Smooth muscle cell (in vitro differentiated cells): ENCODE results near the gene ALDH3B2. TPM values are rescaled to one million over a fixed set of nuclear protein-coding genes. Genes with fewer than 3 reads are reported as not detected.

Source experiments
- DNase-seq: peaks from one replicate; lab custom pipeline; 2025; ENCODE audit not compliant: unreplicated experiment; lab: John Stamatoyannopoulos, UW
- H2AFZ ChIP-seq: fragments of 200-600 bp; sonication (generic); 2 replicates; pipeline ENCODE4 v1.6.0; 2016; ENCODE audit warnings: antibody characterized with exemption, low read depth, mild to moderate bottlenecking
- H3F3A ChIP-seq: fragments of 200-600 bp; sonication (generic); 2 replicates; pipeline ENCODE4 v1.6.0; 2017; ENCODE audit warnings: antibody characterized with exemption, low read depth
- H3K27ac ChIP-seq: fragments of 200-600 bp; sonication (generic); 2 replicates; pipeline ENCODE4 v1.5.1; 2016; ENCODE audit warnings: low read depth, mild to moderate bottlenecking
- H3K27me3 ChIP-seq: fragments of 200-600 bp; sonication (generic); 2 replicates; pipeline ENCODE4 v1.6.1; 2016; ENCODE audit warnings: low read depth, mild to moderate bottlenecking
- H3K36me3 ChIP-seq: fragments of 200-600 bp; sonication (generic); 2 replicates; pipeline ENCODE4 v1.5.1; 2016; ENCODE audit warnings: low read depth
- H3K4me1 ChIP-seq: fragments of 200-600 bp; sonication (generic); 2 replicates; pipeline ENCODE4 v1.5.1; 2016; ENCODE audit warnings: low read depth
- H3K4me2 ChIP-seq: fragments of 200-600 bp; sonication (generic); 2 replicates; pipeline ENCODE4 v1.6.0; 2016; ENCODE audit warnings: mild to moderate bottlenecking
- H3K4me3 ChIP-seq: fragments of 200-600 bp; sonication (generic); 2 replicates; pipeline ENCODE4 v1.5.1; 2016; ENCODE audit warnings: mild to moderate bottlenecking
- H3K79me2 ChIP-seq: fragments of 200-600 bp; sonication (generic); 2 replicates; pipeline ENCODE4 v1.6.0; 2016; ENCODE audit warnings: low read depth, mild to moderate bottlenecking
- H3K9ac ChIP-seq: fragments of 200-600 bp; sonication (generic); 2 replicates; pipeline ENCODE4 v1.6.0; 2016; ENCODE audit warnings: low read depth
- H3K9me3 ChIP-seq: fragments of 200-600 bp; sonication (generic); replicated peaks from 2 replicates; pipeline ENCODE4 v1.5.1; 2016; ENCODE audit warnings: low read depth
- H4K20me1 ChIP-seq: fragments of 200-600 bp; sonication (generic); 2 replicates; pipeline ENCODE4 v1.6.0; 2016; ENCODE audit warnings: low read depth
- WGBS: methylation state at CpG from one replicate; pipeline ENCODE4 v1.1.7; 2016; ENCODE audit warnings: low lambda C conversion rate; 5-methylcytosine and 5-hydroxymethylcytosine counted together
- polyA plus RNA-seq: library from polyadenylated mRNA; unstranded; fragments of >200 nt; fragmentation: Nextera tagmentation; extraction: Ambion mirVana; gene quantifications from 2 replicates; pipeline ENCODE4 v1.2.1, GENCODE V29; 2016
- total RNA-seq: library from RNA; depleted of rRNA; stranded (reverse); fragments of >200 nt; gene quantifications from 2 replicates; pipeline ENCODE4 v1.2.3, GENCODE V29; 2014
- TF ChIP-seq, protein P1 (sequence below): fragments of 200-600 bp; sonication (generic); IDR thresholded peaks from 2 replicates; pipeline ENCODE4 v1.5.1; 2017; ENCODE audit warnings: borderline replicate concordance, mild to moderate bottlenecking, antibody characterized with exemption; ENCODE audit not compliant: insufficient read depth, poor library complexity, severe bottlenecking

Gene ALDH3B2
- total and polyA plus RNA-seq, 2 experiments from 2014 or later, result 0.77 to 5.0 TPM

- Histone ChIP-seq H3F3A (no peaks in the 10 kb centered on the region), H3K4me1 (no peaks in the 10 kb centered on the region), H3K4me3 (no peak overlapping the region), H3K9me3 (no peaks in the 10 kb centered on the region), H2AFZ (no peak overlapping the region), H3K27me3 (no peaks in the 10 kb centered on the region), H3K9ac (no peak overlapping the region), H3K4me2 (no peak overlapping the region), H4K20me1 (no peaks in the 10 kb centered on the region), H3K27ac (no peak overlapping the region), H3K36me3 (no peaks in the 10 kb centered on the region), H3K79me2 (no peaks in the 10 kb centered on the region)
- no peak for DNase-seq
- TF ChIP-seq, protein P1, sequence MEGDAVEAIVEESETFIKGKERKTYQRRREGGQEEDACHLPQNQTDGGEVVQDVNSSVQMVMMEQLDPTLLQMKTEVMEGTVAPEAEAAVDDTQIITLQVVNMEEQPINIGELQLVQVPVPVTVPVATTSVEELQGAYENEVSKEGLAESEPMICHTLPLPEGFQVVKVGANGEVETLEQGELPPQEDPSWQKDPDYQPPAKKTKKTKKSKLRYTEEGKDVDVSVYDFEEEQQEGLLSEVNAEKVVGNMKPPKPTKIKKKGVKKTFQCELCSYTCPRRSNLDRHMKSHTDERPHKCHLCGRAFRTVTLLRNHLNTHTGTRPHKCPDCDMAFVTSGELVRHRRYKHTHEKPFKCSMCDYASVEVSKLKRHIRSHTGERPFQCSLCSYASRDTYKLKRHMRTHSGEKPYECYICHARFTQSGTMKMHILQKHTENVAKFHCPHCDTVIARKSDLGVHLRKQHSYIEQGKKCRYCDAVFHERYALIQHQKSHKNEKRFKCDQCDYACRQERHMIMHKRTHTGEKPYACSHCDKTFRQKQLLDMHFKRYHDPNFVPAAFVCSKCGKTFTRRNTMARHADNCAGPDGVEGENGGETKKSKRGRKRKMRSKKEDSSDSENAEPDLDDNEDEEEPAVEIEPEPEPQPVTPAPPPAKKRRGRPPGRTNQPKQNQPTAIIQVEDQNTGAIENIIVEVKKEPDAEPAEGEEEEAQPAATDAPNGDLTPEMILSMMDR, result no peak
- 91% methylated on average over 12 of the region's 12 CpGs for WGBS
Observed at GRCh38 chr11:67648796-67649613, 25.4 kb downstream of the ALDH3B2 start.

- no peak overlapping the region for H2AFZ ChIP-seq
- DNase-seq, result no peak
- 70% methylated on average over 12 of the region's 12 CpGs for WGBS
- H3K4me2 ChIP-seq, result no peak overlapping the region
- no peak overlapping the region for H3K9ac ChIP-seq
- H3K4me1 ChIP-seq, result no peaks in the 10 kb centered on the region
- no peaks in the 10 kb centered on the region for H3K27me3 ChIP-seq
- no peak overlapping the region for H3K4me3 ChIP-seq
- TF ChIP-seq, protein P1, result no peak
- no peaks in the 10 kb centered on the region for H3F3A ChIP-seq
- no peaks in the 10 kb centered on the region for H4K20me1 ChIP-seq
- H3K27ac ChIP-seq, result no peak overlapping the region
- H3K9me3 ChIP-seq, result no peaks in the 10 kb centered on the region
- no peaks in the 10 kb centered on the region for H3K36me3 ChIP-seq
- no peaks in the 10 kb centered on the region for H3K79me2 ChIP-seq
Observed at GRCh38 chr11:67648140-67648795, 26.2 kb downstream of the ALDH3B2 start.

- Histone ChIP-seq H3K79me2 (no peaks in the 10 kb centered on the region), H3K27me3 (no peaks in the 10 kb centered on the region), H3K27ac (no peak overlapping the region), H3K36me3 (no peaks in the 10 kb centered on the region), H3K9me3 (no peaks in the 10 kb centered on the region), H3F3A (no peaks in the 10 kb centered on the region), H3K4me1 (no peaks in the 10 kb centered on the region), H3K4me3 (no peak overlapping the region), H3K9ac (no peak overlapping the region), H3K4me2 (no peak overlapping the region), H2AFZ (no peak overlapping the region), H4K20me1 (no peaks in the 10 kb centered on the region)
- WGBS, result 89% methylated on average over 8 of the region's 15 CpGs
- TF ChIP-seq, protein P1, result no peak
- no peak for DNase-seq
Observed at GRCh38 chr11:67647471-67647870, 27.0 kb downstream of the ALDH3B2 start.
